ENCODE measurements around the gene ARHGEF28. TPM values are rescaled to one million over a fixed set of nuclear protein-coding genes. Genes with fewer than 3 reads are reported as not detected.

ARHGEF28 gene
- total RNA-seq, 4 donors from 2014 or later: 8.2 to 16.5 (median 15.4) TPM

GRCh38 chr5:73892218-73892617 is 266.2 kb downstream of the ARHGEF28 start:
- ATAC-seq (ENCODE audit: low FRiP score): no peak
- TF ChIP-seq CTCF (IDR thresholded peaks at IDR 0.05): no peak
- no peak for DNase-seq (ENCODE audit: low spot score)

- ATAC-seq (ENCODE audit: low FRiP score) (no peak), DNase-seq (ENCODE audit: low spot score) (no peak)
- TF ChIP-seq CTCF (IDR thresholded peaks at IDR 0.05): no peak
Observed at GRCh38 chr5:73892806-73893205, 266.8 kb downstream of the ARHGEF28 start.

GRCh38 chr5:73893813-73894212 is 267.8 kb downstream of the ARHGEF28 start:
- DNase-seq (ENCODE audit: low spot score) (no peak), ATAC-seq (ENCODE audit: low FRiP score) (no peak)
- TF ChIP-seq CTCF (IDR thresholded peaks at IDR 0.05): no peak

DNA sequence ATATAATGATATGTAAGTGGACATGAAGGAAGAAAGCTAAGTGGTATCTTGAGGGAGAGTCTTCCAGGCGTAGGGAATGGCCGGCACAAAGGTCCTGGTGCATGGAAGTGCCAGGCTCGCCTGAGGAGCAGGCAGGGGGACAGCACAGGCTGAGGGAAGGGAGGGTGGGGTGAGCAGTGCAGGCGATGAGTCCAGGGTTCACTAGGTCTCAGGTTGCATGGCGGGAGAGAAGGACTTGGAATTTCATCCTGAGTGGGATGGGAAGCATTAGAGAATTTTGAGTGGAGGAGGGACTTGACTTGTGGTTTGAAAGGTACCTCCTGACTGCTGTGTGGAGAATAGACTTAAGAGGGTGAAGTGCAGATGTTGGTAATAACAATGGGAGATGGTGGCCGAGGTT is 268.9 kb downstream of the ARHGEF28 start:
- TF ChIP-seq CTCF (IDR thresholded peaks at IDR 0.05): no peak
- ATAC-seq (ENCODE audit: low FRiP score) (no peak), DNase-seq (ENCODE audit: low spot score) (no peak)

DNA sequence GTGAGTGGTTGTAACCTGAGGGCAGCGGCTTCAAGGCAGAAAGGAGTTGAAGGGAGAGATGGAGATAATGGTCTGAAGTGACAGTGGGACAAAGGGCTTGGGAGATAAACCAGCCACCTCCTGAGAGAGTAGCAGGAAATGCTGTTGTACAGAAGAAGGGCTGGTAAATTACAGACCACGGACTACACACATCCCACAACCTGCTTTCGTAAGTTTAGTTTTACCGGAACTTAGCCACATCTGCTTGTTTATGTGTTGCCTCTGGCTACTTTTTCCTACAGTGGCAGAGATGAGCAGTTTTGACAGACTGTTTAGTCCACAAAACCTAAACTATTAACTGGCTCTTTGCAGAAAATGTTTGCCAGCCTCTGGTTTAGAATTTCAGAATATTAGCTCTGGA is 269.5 kb downstream of the ARHGEF28 start:
- TF ChIP-seq CTCF (IDR thresholded peaks at IDR 0.05): no peak
- no peak for ATAC-seq (ENCODE audit: low FRiP score)
- DNase-seq (ENCODE audit: low spot score): no peak

- no peak for ATAC-seq (ENCODE audit: low FRiP score)
- no peak for DNase-seq (ENCODE audit: low spot score)
- no peak for TF ChIP-seq CTCF (IDR thresholded peaks at IDR 0.05)
Observed at GRCh38 chr5:73896097-73896496, 270.1 kb downstream of the ARHGEF28 start.

- TF ChIP-seq CTCF (IDR thresholded peaks at IDR 0.05): no peak
- DNase-seq (ENCODE audit: low spot score) (no peak), ATAC-seq (ENCODE audit: low FRiP score) (no peak)
Observed at GRCh38 chr5:73896668-73897067, 270.7 kb downstream of the ARHGEF28 start.

Data from omental fat pad (tissue), 4 donors.